Neural cell (in vitro differentiated cells): Measurements from ENCODE around the gene RNF169. TPM values are rescaled to one million over a fixed set of nuclear protein-coding genes. Genes with fewer than 3 reads are reported as not detected.

ENCODE experiments used
- H2AFZ ChIP-seq: fragments of 200-600, 300-800 bp; sonication (generic), shearing (Covaris generic); 2 replicates; pipeline ENCODE4 v1.6.0; 2014; ENCODE audit warnings: low read depth, mild to moderate bottlenecking, antibody characterized with exemption, low read length, moderate library complexity
- H3F3A ChIP-seq: fragments of 200-600 bp; shearing (Covaris generic); 2 replicates; pipeline ENCODE4 v1.6.1; 2016; ENCODE audit warnings: mild to moderate bottlenecking, moderate library complexity, mixed read lengths, antibody characterized with exemption, low read length; ENCODE audit not compliant: insufficient read depth, poor library complexity, severe bottlenecking
- H3K27ac ChIP-seq: fragments of 200-600, 300-800 bp; sonication (generic), shearing (Covaris generic); 2 replicates; pipeline ENCODE4 v1.5.1; 2014; ENCODE audit warnings: mild to moderate bottlenecking, low read length, moderate library complexity
- H3K27me3 ChIP-seq: fragments of 300-800, 200-600 bp; sonication (generic), shearing (Covaris generic); 2 replicates; pipeline ENCODE4 v1.6.0; 2014; ENCODE audit warnings: mild to moderate bottlenecking, low read depth, low read length, moderate library complexity; ENCODE audit not compliant: insufficient read depth
- H3K36me3 ChIP-seq: fragments of 300-800, 200-600 bp; sonication (generic), shearing (Covaris generic); 2 replicates; pipeline ENCODE4 v1.5.1; 2014; ENCODE audit warnings: mild to moderate bottlenecking, antibody characterized with exemption, low read length, moderate library complexity; ENCODE audit not compliant: insufficient read depth
- H3K4me2 ChIP-seq: fragments of 300-800, 200-600 bp; sonication (generic), shearing (Covaris generic); 2 replicates; pipeline ENCODE4 v1.6.0; 2014; ENCODE audit warnings: mild to moderate bottlenecking, low read length
- H3K4me3 ChIP-seq: fragments of 300-800, 200-600 bp; sonication (generic), shearing (Covaris generic); 2 replicates; pipeline ENCODE4 v1.5.1; 2014; ENCODE audit warnings: mild to moderate bottlenecking, low read length, moderate library complexity
- H3K79me2 ChIP-seq: fragments of 200-600 bp; shearing (Covaris generic); replicated peaks from 2 replicates; pipeline ENCODE4 v1.6.0; 2014; ENCODE audit warnings: mild to moderate bottlenecking, low read length, moderate library complexity; ENCODE audit not compliant: insufficient read depth
- H3K9ac ChIP-seq: fragments of 300-800, 200-600 bp; sonication (generic), shearing (Covaris generic); 2 replicates; pipeline ENCODE4 v1.6.1; 2016; ENCODE audit warnings: mild to moderate bottlenecking, low read length, mixed read lengths
- H3K9me2 ChIP-seq: fragments of 200-600 bp; shearing (Covaris generic); 2 replicates; pipeline ENCODE4 v1.6.1; 2016; ENCODE audit warnings: mild to moderate bottlenecking, low read length, mixed read lengths; ENCODE audit not compliant: insufficient read depth
- H3K9me3 ChIP-seq: fragments of 200-600, 300-800 bp; sonication (generic), shearing (Covaris generic); 2 replicates; pipeline ENCODE4 v1.6.1; 2016; ENCODE audit warnings: mild to moderate bottlenecking, mixed run types, low read length, moderate library complexity, mixed read lengths
- H4K20me1 ChIP-seq: fragments of 200-600 bp; shearing (Covaris generic); 2 replicates; pipeline ENCODE4 v1.6.1; 2016; ENCODE audit warnings: mild to moderate bottlenecking, mixed run types; ENCODE audit not compliant: insufficient read depth
- CTCF ChIP-seq: fragments of 450-650 bp; IDR thresholded peaks from 2 replicates; pipeline ENCODE4 v1.5.1; 2014; ENCODE audit warnings: antibody characterized with exemption, mild to moderate bottlenecking, moderate library complexity; ENCODE audit not compliant: poor library complexity, severe bottlenecking
- EP300 ChIP-seq: fragments of 450-650 bp; conservative IDR thresholded peaks from 2 replicates; pipeline ENCODE4 v1.6.1; 2014; ENCODE audit warnings: antibody characterized with exemption, mild to moderate bottlenecking, moderate library complexity; ENCODE audit not compliant: poor library complexity, severe bottlenecking
- EZH2 ChIP-seq: fragments of 200-600, 300-800 bp; shearing (Covaris generic), sonication (generic); IDR thresholded peaks from 2 replicates; pipeline ENCODE4 v1.6.1; 2014; ENCODE audit warnings: antibody characterized with exemption, low read length, borderline replicate concordance, mild to moderate bottlenecking; ENCODE audit not compliant: insufficient read depth, poor library complexity, severe bottlenecking
- MXI1 ChIP-seq: fragments of 450-650 bp; conservative IDR thresholded peaks from 2 replicates; pipeline ENCODE4 v1.6.1; 2014; ENCODE audit warnings: antibody characterized with exemption, mild to moderate bottlenecking; ENCODE audit not compliant: poor library complexity, severe bottlenecking
- POLR2AphosphoS5 ChIP-seq: IDR thresholded peaks from 2 replicates; pipeline ENCODE4 v1.6.1; 2012
- RAD21 ChIP-seq: fragments of 450-650 bp; conservative IDR thresholded peaks from 2 replicates; pipeline ENCODE4 v1.6.1; 2014; ENCODE audit warnings: antibody characterized with exemption, mild to moderate bottlenecking, moderate library complexity
- REST ChIP-seq: IDR thresholded peaks from 2 replicates; pipeline ENCODE4 v1.6.1; 2012; ENCODE audit warnings: borderline replicate concordance
- SMC3 ChIP-seq: fragments of 450-650 bp; conservative IDR thresholded peaks from 2 replicates; pipeline ENCODE4 v1.6.1; 2014; ENCODE audit warnings: antibody characterized with exemption, mild to moderate bottlenecking, moderate library complexity; ENCODE audit not compliant: poor library complexity
- TAF1 ChIP-seq: IDR thresholded peaks from 2 replicates; pipeline ENCODE4 v1.6.1; 2012; ENCODE audit warnings: low read depth
- polyA minus RNA-seq: library from RNA; depleted of rRNA, polyadenylated mRNA; stranded (reverse); fragments of >200 nt; gene quantifications from 2 replicates; pipeline ENCODE4 v1.2.3, GENCODE V29; 2014
- polyA plus RNA-seq: library from polyadenylated mRNA; depleted of rRNA; stranded (reverse); fragments of >200 nt; gene quantifications from 2 replicates; pipeline ENCODE4 v1.2.3, GENCODE V29; 2014

The RNF169 gene
- 9.0 and 10.6 TPM in 2 replicates for polyA plus RNA-seq
- 34.8 and 38.3 TPM in 2 replicates for polyA minus RNA-seq

- TF ChIP-seq TAF1 (peak; percentile 77), CTCF (no peak), SMC3 (no peak), MXI1 (no peak), POLR2AphosphoS5 (peak; percentile 90), RAD21 (no peak), EP300 (peak; percentile 37), REST (peak; percentile 73), EZH2 (no peak)
- Histone ChIP-seq H3K27ac (peak within 1 kb of the TSS; percentile 79), H3K9me2 (no peaks in the 10 kb centered on the region), H3K9ac (peak within 1 kb of the TSS; percentile 87), H4K20me1 (no peaks in the 10 kb centered on the region), H3K27me3 (no peaks in the 10 kb centered on the region), H3K4me3 (peak within 1 kb of the TSS; percentile 82), H2AFZ (peak within 1 kb of the TSS; percentile 51), H3K36me3 (no peaks in the 10 kb centered on the region), H3K4me2 (peak within 1 kb of the TSS; percentile 56), H3K9me3 (no peaks in the 10 kb centered on the region), H3F3A (no peaks in the 10 kb centered on the region), H3K79me2 (peaks cover 31% of the 10 kb centered on the region)
These were observed at the start of gene RNF169 for GRCh38 chr11:74748211-74749126. TSS of gene RNF169 (plus strand) at chr11:74748849. CDS start at chr11:74748881, 32 bp downstream.

- H3K9me2 ChIP-seq, result no peaks in the 10 kb centered on the region
- no peaks in the 10 kb centered on the region for H4K20me1 ChIP-seq
- no peaks in the 10 kb centered on the region for H3F3A ChIP-seq
- H3K79me2 ChIP-seq, result no peaks in the 10 kb centered on the region
- no peak for TF ChIP-seq TAF1
- TF ChIP-seq EZH2, result no peak
- TF ChIP-seq MXI1, result no peak
- TF ChIP-seq REST, result no peak
- no peak for TF ChIP-seq RAD21
- TF ChIP-seq POLR2AphosphoS5, result no peak
- no peak for TF ChIP-seq CTCF
- TF ChIP-seq EP300, result no peak
- no peak for TF ChIP-seq SMC3
- H3K4me3 ChIP-seq, result no peak overlapping the region
- no peaks in the 10 kb centered on the region for H3K9me3 ChIP-seq
- H3K4me2 ChIP-seq, result no peak overlapping the region
- no peaks in the 10 kb centered on the region for H3K36me3 ChIP-seq
- H3K9ac ChIP-seq, result no peak overlapping the region
- no peaks in the 10 kb centered on the region for H3K27me3 ChIP-seq
- H3K27ac ChIP-seq, result no peak overlapping the region
- no peak overlapping the region for H2AFZ ChIP-seq
These were observed 48.8 kb upstream of the RNF169 start for GRCh38 chr11:74699615-74700396.
